Measurements from ENCODE around the gene PCCA.
"Not testable (repeated sequence)": the region's sequence is repeated elsewhere in the genome, so short reads cannot be mapped to it uniquely, and the experiment has no call there.

Gene PCCA

GRCh38 chr13:100088644-100089464, at the start of gene PCCA:
Gene PCCA, plus strand, starts transcription at chr13:100089093. Its CDS starts 28 bp downstream, at chr13:100089121.
- DNase-seq: peak; percentile 97

- DNase-seq: no peak
Measured at GRCh38 chr13:100039740-100040139, 49.2 kb upstream of the PCCA start.

GRCh38 chr13:100040196-100040595, 48.7 kb upstream of the PCCA start:
- DNase-seq: no peak

DNA sequence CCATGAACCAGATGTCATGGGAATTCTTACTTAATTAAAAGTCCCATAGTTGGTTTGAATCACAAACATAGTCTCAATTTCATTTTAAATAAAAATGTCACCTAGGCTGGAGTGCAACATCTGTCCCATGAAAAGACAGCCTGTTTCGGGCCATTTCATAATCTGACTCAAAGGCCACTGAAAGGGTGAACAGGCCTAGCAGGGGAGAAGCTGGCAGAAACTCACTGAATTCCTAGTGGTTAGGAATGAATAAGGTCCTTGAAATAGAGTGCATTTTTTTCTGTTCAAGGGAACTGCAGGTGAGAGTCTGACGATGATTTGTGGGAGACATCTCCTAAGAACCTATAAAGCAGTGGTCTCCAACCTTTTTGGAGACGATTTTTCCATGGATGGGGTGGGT, 44.0 kb upstream of the PCCA start:
- no peak for DNase-seq

DNA sequence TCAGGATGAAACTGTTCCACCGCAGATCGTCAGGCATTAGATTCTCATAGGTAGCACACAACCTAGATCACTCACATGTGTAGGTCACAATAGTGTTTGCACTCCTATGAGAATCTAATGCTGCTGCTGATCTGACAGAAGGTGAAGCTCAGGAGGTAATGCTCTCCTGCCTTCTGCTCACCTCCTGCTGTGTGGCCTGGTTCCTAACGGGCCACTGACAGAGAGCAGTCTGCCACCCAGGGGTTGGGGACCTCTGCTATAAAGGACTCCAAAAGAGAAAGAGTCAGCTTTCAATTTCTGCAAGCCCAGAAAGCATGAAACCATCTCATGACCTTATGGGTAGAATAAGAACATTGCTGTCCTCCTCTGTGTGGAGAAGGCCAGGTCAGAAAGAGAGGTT, 43.5 kb upstream of the PCCA start:
- DNase-seq: no peak

DNA sequence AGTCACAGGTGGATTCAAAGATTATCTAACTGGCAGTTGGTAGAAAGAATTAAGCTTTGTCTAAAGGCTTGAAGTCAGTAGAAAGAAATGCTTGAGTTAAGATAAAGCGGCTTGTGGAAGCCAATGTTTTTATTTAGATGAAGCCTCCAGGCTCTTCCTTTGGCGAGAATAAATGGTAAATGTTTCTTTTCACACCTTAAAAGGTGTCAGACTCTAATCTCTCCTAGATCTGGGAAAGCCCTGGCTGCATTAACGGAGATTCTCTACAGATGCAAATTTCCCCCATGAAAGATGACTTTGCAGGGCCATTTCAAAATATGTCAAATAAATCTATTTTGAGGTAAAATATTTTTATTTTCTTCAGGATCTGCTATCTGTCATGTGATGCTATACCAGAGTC, 37.8 kb upstream of the PCCA start:
- no peak for DNase-seq

DNA sequence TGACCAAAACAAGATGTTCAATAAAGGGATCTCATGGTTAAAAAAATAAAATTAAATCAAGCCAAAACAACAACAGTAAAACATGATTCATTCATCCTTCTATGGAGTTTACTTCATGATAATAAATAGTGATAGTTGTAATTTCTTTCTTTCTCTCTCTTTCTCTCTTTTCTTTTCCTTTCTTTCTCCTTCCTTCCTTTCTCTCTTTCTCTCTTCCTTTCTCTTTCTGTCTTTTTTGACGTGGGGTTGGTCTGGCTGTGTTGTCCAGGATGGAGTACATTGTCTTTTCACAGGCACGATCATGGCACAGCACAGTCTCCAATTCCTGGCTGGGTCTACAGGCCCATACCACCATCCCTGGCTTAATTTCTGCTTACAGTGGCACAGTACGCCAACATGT, 29.1 kb upstream of the PCCA start:
- no peak for DNase-seq

GRCh38 chr13:100063333-100063732, 25.6 kb upstream of the PCCA start:
- no peak for DNase-seq

- DNase-seq: no peak
Measured at GRCh38 chr13:100063906-100064305, 25.0 kb upstream of the PCCA start.

- DNase-seq: no peak
Measured at GRCh38 chr13:100068133-100068931, 20.6 kb upstream of the PCCA start.

GRCh38 chr13:100069278-100069677, 19.6 kb upstream of the PCCA start:
- no peak for DNase-seq

DNA sequence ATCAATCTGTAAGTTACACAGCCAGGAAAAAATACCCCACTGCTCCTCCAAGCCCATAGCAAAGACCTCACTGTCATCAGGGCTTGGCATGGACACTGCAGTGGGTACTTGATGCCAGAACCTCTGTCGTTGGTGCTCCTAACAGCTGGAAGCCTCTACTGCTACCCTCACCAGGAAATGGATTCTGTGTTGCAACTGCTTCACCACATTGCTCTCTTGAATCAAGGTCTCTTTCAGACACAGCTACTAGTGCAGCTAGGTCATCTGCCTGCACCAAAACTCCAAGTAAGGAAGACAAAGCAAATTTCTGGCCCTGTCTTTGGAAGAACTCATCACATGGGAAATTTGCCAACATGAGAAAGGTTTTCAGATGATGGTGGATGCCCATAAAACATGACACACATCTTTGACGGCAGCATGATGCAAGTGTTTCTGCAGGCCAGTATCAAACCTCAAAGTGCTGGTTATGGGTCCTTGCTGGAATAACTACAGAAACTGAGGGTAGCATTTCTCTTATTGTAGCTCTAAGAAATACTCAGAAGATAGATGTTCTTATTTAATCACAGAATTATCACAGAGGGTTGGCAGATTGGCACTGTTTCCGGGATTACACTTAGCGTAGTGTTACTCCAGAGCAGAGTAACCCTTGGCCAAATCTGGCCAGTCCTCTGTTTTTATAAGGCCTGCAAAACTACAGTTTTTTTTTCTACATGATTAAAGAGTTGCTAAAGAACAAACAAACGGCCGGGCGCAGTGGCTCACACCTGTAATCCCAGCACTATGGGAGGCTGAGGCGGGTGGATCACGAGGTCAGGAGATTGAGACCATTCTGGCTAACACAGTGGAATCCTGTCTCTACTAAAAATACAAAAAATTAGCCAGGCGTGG, 12.9 kb upstream of the PCCA start:
- DNase-seq: no peak

DNA sequence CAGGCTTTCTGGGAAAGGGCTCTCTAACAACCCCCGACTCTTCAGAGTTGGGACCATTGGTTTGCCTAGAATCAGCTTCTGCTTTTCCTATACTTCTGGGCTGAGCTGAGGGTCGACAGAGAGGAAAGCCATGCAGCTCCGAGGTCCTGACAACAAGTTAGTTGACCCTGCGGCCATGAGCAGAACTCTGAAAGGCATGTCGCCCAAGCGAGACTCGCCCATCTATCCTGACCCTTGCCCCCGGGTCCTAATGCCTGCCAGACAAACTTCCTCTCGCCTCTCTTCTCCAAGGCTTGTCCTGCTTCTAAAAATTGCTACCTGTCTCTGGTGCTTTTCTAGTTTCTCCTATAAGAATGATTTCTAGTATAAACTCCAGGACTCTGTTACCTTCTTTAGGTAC, 9.9 kb upstream of the PCCA start:
- not testable (repeated sequence) for DNase-seq

DNA sequence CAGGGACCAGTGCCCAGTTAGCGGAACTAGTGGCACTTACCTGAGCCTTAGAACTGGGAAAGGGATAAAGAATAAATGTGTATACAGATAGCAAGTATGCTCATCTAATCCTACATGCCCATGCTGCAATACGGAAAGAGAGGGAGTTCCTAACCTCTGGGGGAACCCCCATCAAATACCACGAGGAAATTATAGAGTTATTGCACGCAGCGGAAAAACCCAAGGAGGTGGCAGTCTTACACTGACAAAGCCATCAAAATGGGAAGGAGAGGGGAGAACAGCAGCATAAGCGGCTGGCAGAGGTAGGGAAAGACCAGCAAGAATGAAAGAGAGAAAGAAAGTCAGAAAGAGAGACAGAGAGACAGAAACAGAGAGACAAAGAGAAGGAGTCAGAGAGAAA, 5.5 kb upstream of the PCCA start:
- not testable (repeated sequence) for DNase-seq

DNA sequence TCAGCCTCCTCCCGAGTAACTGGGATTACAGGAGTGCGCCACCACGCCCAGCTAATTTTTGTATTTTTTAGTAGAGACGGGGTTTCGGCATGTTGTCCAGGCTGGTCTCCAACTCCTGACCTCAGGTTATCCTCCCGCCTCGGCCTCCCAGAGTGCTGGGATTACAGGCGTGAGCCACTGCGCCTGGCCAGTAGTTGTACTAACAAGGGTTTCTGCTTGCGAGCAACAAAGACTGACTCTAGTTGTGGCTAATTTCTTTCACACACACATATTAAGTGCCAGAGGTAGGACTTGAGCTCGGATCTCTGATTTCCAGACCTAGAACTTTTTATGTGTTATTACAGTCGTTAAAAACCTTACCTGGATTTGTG, 635 bp upstream of the PCCA start:
- no peak for DNase-seq

- no peak for DNase-seq
Measured at GRCh38 chr13:100089465-100090032, 656 bp downstream of the PCCA start.

GRCh38 chr13:100090861-100091260, 2.0 kb downstream of the PCCA start:
- DNase-seq: no peak

GRCh38 chr13:100091391-100091790, 2.5 kb downstream of the PCCA start:
- DNase-seq: no peak

- not testable (repeated sequence) for DNase-seq
Measured at GRCh38 chr13:100092273-100092672, 3.4 kb downstream of the PCCA start.

GRCh38 chr13:100095498-100095897, 6.6 kb downstream of the PCCA start:
- no peak for DNase-seq

DNA sequence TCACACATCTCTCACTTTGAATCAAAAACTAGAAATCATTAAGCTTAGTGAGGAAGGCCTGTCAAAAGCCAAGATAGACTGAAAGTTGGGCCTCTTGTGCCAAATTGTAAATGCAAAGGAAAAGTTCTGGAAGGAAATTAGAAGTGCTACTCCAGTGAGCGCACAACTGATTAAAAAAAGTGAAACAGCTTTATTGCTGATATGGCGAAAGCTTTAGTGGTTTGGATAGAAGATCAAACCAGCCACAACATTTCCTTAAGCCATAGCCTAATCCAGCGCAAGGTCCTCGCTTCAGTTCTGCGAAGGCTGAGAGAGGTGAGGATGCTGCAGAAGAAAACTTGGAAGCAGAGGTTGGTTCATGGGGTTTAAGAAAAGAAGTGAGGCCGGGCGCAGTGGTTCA, 7.6 kb downstream of the PCCA start:
- no peak for DNase-seq

DNA sequence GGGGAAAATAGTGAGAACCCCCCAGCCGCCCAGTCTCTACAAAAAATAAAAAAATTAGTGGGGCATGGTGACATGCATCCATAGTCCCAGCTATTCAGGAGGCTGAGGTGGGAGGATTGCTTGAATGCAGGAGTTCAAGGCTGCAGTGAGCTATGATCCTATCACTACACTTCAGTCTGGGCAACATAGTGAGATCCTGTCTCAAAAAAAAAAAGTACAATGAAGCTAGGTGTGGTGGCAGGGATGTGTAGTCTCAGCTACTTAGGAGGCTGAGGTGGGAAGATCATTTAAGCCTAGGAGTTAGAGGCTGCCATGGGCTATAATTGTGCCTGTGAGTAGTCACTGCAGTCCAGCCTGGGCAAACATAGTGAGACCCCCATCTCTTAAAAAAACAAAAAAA, 8.9 kb downstream of the PCCA start:
- DNase-seq: no peak

Measured in retina (tissue), 1 donor.